Type B pancreatic cell (in vitro differentiated cells): Measurements from ENCODE around the gene NTRK3. TPM values are rescaled to one million over a fixed set of nuclear protein-coding genes. Genes with fewer than 3 reads are reported as not detected.

ENCODE experiments used
- DNase-seq: peaks from one replicate; pipeline ENCODE4 v3.0.0; 2021; ENCODE audit warnings: mixed read lengths; ENCODE audit not compliant: unreplicated experiment; ENCODE audit errors: extremely low spot score
- H3K27ac Mint-ChIP-seq: 2 replicates; pipeline ENCODE4 v1.8.0; 2021; ENCODE audit warnings: mild to moderate bottlenecking, mixed read lengths
- H3K27me3 Mint-ChIP-seq: 2 replicates; pipeline ENCODE4 v1.8.0; 2021; ENCODE audit warnings: mixed read lengths
- H3K36me3 Mint-ChIP-seq: 2 replicates; pipeline ENCODE4 v1.8.0; 2021; ENCODE audit warnings: mixed read lengths
- H3K4me1 Mint-ChIP-seq: one replicate; pipeline ENCODE4 v1.8.0; 2021; ENCODE audit warnings: mixed read lengths; ENCODE audit not compliant: unreplicated experiment
- H3K4me3 Mint-ChIP-seq: 2 replicates; pipeline ENCODE4 v1.8.0; 2021; ENCODE audit warnings: mild to moderate bottlenecking, mixed read lengths
- H3K9me3 Mint-ChIP-seq: 2 replicates; pipeline ENCODE4 v1.8.0; 2021; ENCODE audit warnings: mixed read lengths
- total RNA-seq: library from RNA; stranded (reverse); gene quantifications from 2 replicates; pipeline ENCODE4 v1.2.1, GENCODE V29; 2021; ENCODE audit warnings: low replicate concordance
- TF ChIP-seq, protein P1 (sequence below): fragments of 200-600 bp; sonication (generic); conservative IDR thresholded peaks from 2 replicates; pipeline ENCODE4 v1.5.0; 2021; ENCODE audit warnings: antibody characterized with exemption, mild to moderate bottlenecking

The NTRK3 gene
- total RNA-seq, 1 donor from 2014 or later: 16.9 TPM

DNA sequence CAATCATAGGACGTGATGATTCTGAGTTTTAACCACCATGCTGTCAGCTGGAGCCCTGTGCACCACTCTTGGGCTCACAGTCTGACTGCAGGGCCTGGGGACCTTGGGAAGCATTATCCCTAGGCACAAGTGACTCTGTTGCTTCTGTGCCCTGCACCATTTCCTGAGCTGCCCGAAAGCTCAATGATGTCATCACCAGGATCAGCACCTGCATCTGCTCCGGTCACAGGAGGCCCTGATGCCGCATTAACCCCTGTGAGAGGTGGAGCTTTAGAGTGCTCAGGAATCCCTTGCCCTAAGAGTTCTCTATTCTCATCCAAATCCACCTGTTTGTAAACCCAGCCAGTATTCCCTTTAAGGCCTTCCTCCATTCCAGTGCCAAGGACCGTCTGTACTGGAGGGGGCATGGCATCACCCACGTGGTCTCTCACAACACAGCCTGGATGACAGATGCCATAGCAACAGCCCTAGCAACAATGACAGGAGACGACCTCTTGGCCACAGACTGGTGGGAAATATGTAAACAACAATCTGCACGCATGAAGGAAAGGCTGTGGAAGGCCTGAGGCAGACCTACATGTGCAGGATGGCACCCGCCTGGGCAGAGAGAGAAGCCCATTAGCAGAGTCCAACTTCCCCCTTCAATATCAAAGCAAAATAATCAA lies 37.9 kb downstream of the NTRK3 start:
- Mint-ChIP-seq H3K9me3 (no peaks in the 10 kb centered on the region), H3K36me3 (no peaks in the 10 kb centered on the region), H3K27me3 (peaks cover 2% of the 10 kb centered on the region), H3K4me1 (no peaks in the 10 kb centered on the region), H3K4me3 (no peak overlapping the region), H3K27ac (no peak overlapping the region)
- TF ChIP-seq, protein P1, sequence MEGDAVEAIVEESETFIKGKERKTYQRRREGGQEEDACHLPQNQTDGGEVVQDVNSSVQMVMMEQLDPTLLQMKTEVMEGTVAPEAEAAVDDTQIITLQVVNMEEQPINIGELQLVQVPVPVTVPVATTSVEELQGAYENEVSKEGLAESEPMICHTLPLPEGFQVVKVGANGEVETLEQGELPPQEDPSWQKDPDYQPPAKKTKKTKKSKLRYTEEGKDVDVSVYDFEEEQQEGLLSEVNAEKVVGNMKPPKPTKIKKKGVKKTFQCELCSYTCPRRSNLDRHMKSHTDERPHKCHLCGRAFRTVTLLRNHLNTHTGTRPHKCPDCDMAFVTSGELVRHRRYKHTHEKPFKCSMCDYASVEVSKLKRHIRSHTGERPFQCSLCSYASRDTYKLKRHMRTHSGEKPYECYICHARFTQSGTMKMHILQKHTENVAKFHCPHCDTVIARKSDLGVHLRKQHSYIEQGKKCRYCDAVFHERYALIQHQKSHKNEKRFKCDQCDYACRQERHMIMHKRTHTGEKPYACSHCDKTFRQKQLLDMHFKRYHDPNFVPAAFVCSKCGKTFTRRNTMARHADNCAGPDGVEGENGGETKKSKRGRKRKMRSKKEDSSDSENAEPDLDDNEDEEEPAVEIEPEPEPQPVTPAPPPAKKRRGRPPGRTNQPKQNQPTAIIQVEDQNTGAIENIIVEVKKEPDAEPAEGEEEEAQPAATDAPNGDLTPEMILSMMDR: no peak
- no peak for DNase-seq

DNA sequence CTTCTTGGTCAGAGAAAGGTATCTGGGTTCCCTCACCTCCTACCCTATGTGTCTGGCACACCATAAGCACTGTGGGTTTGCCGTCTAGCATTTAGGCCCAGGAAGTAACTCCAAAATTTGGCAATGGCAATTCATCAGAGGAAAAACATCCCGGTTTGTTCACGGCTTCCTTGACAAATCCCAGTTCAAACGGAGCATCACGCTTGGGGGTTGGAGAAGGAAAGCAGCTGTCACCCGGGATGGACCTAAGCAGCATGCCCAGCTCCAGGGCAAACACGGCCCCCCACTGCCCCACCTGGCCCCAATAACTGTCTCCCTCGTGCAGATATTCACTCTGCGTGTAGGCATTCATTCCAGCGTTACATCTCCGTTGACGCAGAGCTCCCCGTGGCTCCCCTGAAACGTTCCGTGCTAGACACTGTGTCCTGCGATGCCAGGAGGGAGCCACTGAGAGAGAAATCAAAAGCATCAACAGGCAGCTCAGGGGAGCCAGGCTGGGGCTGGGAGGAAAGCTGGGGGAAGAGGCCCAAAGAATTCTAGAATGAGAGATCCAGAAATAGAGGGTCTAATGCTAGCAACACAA lies 41.4 kb downstream of the NTRK3 start:
- TF ChIP-seq, protein P1: no peak
- Mint-ChIP-seq H3K36me3 (no peaks in the 10 kb centered on the region), H3K27ac (no peak overlapping the region), H3K4me1 (no peaks in the 10 kb centered on the region), H3K27me3 (peaks cover 8% of the 10 kb centered on the region), H3K4me3 (no peak overlapping the region), H3K9me3 (no peaks in the 10 kb centered on the region)
- DNase-seq: no peak

DNA sequence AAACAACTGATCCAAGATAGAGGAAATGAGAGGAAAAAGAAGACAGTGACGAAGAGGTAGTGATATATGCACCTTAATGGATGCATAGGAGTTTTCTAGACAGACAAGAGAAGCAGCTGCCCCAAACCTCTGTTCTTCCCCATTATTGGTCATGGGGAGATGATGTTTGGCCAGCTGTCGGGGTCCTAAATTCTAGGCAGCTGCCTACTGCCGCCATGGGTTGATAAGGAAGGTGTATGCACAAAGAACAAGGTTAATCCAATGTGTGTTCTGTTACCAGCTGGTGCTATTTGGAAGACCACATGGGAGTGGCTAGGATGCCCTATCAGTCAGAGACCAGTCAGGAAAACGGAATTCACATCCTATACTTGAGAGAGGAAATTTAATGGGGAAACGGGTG lies 47.4 kb downstream of the NTRK3 start:
- H3K4me1 Mint-ChIP-seq: no peaks in the 10 kb centered on the region
- TF ChIP-seq, protein P1: no peak
- no peaks in the 10 kb centered on the region for H3K36me3 Mint-ChIP-seq
- H3K9me3 Mint-ChIP-seq: no peaks in the 10 kb centered on the region
- no peak overlapping the region for H3K27ac Mint-ChIP-seq
- peaks cover 14% of the 10 kb centered on the region for H3K27me3 Mint-ChIP-seq
- no peak for DNase-seq
- H3K4me3 Mint-ChIP-seq: no peak overlapping the region

DNA sequence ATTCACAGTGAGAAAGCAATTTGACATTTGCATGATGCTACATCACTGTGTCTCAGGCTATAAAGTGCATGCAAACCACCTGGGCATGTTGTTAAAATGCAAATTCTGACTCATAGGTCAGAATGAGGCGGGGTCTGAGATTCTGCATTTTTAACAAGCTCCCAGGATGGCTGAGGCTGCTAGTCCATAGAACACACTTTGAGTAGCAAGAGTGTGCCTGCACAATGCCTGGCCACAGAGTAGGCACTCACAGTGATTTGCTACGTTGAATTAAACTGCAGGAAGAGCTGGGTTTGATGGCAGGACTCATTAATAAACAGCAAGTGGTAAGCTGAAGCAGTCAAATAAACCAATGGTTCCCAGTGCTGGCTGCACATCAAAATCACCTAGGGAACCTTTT lies 48.1 kb downstream of the NTRK3 start:
- Mint-ChIP-seq H3K27me3 (peaks cover 18% of the 10 kb centered on the region), H3K4me3 (no peak overlapping the region), H3K27ac (no peak overlapping the region), H3K4me1 (no peaks in the 10 kb centered on the region), H3K36me3 (no peaks in the 10 kb centered on the region), H3K9me3 (no peaks in the 10 kb centered on the region)
- TF ChIP-seq, protein P1: no peak
- DNase-seq: no peak

DNA sequence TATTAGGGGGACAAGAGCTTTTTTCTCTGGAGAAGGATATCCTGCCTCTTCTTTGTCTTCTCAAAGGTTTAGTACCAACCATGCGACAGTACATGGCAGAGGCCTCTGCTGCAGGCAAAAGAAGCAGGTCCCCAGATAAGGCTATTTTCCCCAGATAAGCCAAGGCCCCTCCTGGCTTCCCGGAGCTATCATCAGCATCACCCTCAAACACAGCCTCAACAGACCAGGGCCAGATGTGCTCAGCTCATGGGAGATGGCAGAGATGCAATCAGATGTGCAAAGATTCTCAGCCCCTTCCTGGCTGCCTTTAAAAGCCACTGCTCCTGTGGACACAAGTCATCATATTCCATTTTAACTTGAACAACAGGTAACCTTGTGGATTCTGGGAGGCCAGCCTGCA lies 49.0 kb downstream of the NTRK3 start:
- Mint-ChIP-seq H3K27ac (no peak overlapping the region), H3K36me3 (no peaks in the 10 kb centered on the region), H3K4me3 (no peak overlapping the region), H3K27me3 (peaks cover 24% of the 10 kb centered on the region), H3K9me3 (no peaks in the 10 kb centered on the region), H3K4me1 (no peaks in the 10 kb centered on the region)
- no peak for DNase-seq
- TF ChIP-seq, protein P1: no peak
